Activated T-helper 9 cell treated with anti-CD3 and anti-CD28 coated beads, Interleukin-2, amount 50 U/mL, for 16 hours (primary cell): ENCODE data around the gene CCDC87.

Experiments used
- DNase-seq: peaks from one replicate; pipeline ENCODE4 v3.0.0-alpha.2; 2020; ENCODE audit warnings: low read depth

CCDC87 gene

GRCh38 chr11:66580803-66581202 lies 12.1 kb downstream of the CCDC87 start:
- DNase-seq: no peak

- peak; percentile 71 for DNase-seq
Observed at GRCh38 chr11:66579017-66579606, 13.8 kb downstream of the CCDC87 start.

GRCh38 chr11:66570850-66571180 lies 22.0 kb downstream of the CCDC87 start:
- no peak for DNase-seq

GRCh38 chr11:66570079-66570849 lies 22.6 kb downstream of the CCDC87 start:
- DNase-seq: no peak

GRCh38 chr11:66569076-66569475 lies 23.8 kb downstream of the CCDC87 start:
- no peak for DNase-seq

GRCh38 chr11:66568124-66568916 lies 24.5 kb downstream of the CCDC87 start, which contains the start of gene CTSF:
CTSF (minus strand) TSS chr11:66568606; CDS start chr11:66568486, 120 bp downstream.
- DNase-seq: peak; percentile 61

GRCh38 chr11:66567787-66568123 lies 25.1 kb downstream of the CCDC87 start:
- no peak for DNase-seq

GRCh38 chr11:66566221-66566620 lies 26.6 kb downstream of the CCDC87 start:
- no peak for DNase-seq

GRCh38 chr11:66564984-66565383 lies 27.9 kb downstream of the CCDC87 start:
- no peak for DNase-seq

GRCh38 chr11:66564538-66564937 lies 28.3 kb downstream of the CCDC87 start:
- DNase-seq: no peak

GRCh38 chr11:66563832-66564231 lies 29.0 kb downstream of the CCDC87 start:
- no peak for DNase-seq

- DNase-seq: no peak
Observed at GRCh38 chr11:66562907-66563583, 29.8 kb downstream of the CCDC87 start.

GRCh38 chr11:66562275-66562674 lies 30.6 kb downstream of the CCDC87 start:
- no peak for DNase-seq

GRCh38 chr11:66561975-66562248 lies 31.0 kb downstream of the CCDC87 start:
- no peak for DNase-seq

GRCh38 chr11:66561178-66561974 lies 31.5 kb downstream of the CCDC87 start:
- no peak for DNase-seq

GRCh38 chr11:66559866-66560676 lies 32.8 kb downstream of the CCDC87 start:
- no peak for DNase-seq

GRCh38 chr11:66559142-66559865 lies 33.6 kb downstream of the CCDC87 start:
- peak; percentile 19 for DNase-seq

- no peak for DNase-seq
Observed at GRCh38 chr11:66557733-66558326, 35.0 kb downstream of the CCDC87 start.

- no peak for DNase-seq
Observed at GRCh38 chr11:66556086-66556485, 36.8 kb downstream of the CCDC87 start.

GRCh38 chr11:66555416-66555815 lies 37.4 kb downstream of the CCDC87 start:
- no peak for DNase-seq
